GM19238 (cell line): ENCODE results near the gene CACNA1C.
"Not testable (repeated sequence)": the region's sequence is repeated elsewhere in the genome, so short reads cannot be mapped to it uniquely, and the experiment has no call there.

Experiments
- DNase-seq: peaks from one replicate; pipeline ENCODE4 v3.0.0; 2011; ENCODE audit warnings: low spot score; ENCODE audit not compliant: insufficient read length

Gene CACNA1C

DNA sequence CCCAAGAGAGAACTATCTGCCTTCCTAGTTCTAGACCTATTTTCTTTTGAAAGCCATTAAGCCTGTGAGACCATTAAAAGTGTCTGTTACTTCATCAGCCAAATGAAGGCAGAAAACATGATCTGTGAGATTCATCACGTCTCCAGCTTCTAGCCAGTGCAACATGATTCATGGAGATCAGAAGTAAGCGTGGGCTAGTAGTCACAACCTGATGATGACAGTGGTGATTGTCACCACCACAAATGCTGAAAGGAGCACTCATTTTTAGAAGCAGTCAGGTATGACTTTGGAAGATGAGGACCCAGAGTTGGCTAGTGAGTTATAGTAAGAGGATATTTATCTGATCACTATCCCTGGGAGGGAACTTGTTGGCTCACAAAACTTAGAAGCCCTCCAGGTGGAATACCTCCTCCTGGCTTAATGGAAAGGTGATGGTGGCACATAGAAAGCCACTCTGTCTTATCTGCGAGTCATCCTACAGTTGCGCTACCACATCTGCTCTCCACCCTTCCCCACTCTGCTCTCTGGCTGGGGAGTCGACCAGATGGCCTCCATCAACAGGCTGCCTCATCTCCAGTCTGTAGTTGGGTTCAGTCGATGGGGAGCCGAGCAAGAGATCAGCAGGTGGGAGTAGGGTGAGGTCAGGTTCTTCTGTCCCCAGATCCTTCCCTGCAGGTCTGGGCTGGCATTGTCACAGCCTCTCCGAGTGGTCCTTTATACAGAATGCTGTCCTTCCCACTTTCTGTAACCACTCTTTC, 424.4 kb downstream of the CACNA1C start:
- DNase-seq = no peak

DNA sequence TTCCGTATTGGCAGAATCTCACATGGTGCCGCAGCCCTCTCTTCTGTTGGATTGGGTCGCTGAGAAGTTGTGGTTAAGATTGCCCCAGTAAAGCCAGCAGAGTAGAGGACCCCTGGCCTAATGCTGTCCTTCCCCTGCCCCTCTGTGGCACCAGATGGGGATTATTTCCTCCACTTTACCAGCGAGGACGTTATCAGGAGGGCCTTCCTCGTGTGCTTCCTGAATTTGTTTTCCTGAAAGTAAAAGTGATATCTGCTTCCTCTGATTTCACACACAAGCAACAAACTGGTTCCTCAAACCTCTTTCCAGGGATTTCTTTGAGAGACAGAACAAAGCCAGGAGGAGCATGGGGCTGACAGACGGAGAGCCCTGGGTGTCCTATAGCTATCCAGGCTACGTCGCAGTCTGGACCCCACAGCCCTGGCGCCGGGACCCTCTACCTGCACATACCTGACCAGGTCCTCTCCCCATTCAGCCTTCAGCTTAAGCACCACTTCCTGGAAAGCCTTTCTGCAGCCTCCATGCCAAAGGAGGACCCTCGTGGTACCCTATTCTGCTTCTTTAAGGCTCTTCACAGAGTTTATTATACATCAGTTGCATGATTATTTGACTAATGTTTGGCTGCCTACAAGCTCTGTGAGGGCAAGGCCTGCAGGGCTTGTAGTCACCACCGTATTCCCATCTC, 427.2 kb downstream of the CACNA1C start:
- no peak for DNase-seq

DNA sequence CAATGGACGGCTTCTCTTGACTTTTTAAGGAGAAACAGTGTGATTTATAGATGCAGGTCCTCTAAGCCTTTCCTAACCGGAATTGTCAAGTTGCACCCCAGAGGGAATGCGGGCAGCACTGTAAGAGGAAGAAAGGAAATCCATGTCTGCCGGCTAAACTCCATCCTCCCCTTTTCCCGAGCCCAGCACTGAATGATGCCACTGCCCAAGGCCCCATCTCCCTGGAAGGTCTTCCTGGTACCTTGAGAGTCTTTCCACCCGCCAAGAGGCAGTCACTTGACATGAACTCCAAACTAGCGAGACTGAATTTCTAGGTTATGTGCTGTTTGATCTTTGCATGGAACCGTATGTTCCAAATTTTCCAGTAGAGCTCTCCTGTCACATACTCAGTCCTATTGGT, 428.6 kb downstream of the CACNA1C start:
- DNase-seq = no peak

DNA sequence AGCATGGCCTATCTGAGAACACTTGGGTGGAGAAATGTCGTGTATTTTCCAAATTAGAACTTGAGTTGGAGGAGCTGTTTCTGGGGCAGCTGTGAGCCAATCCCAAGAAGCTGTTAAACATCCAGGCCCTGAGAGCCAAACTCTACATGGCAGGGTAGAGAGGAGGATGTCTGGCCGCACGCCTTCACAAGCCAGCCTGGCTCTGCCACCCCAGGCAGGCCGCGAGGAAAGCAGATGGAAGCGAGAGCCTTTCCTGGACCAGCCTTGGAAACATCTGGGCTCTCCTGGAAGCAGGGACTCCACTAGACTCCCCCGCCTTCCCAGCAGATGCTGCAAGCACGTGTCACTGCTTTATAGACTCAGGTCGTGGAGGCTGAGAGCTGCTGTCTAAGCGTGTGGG, 429.2 kb downstream of the CACNA1C start:
- no peak for DNase-seq

DNA sequence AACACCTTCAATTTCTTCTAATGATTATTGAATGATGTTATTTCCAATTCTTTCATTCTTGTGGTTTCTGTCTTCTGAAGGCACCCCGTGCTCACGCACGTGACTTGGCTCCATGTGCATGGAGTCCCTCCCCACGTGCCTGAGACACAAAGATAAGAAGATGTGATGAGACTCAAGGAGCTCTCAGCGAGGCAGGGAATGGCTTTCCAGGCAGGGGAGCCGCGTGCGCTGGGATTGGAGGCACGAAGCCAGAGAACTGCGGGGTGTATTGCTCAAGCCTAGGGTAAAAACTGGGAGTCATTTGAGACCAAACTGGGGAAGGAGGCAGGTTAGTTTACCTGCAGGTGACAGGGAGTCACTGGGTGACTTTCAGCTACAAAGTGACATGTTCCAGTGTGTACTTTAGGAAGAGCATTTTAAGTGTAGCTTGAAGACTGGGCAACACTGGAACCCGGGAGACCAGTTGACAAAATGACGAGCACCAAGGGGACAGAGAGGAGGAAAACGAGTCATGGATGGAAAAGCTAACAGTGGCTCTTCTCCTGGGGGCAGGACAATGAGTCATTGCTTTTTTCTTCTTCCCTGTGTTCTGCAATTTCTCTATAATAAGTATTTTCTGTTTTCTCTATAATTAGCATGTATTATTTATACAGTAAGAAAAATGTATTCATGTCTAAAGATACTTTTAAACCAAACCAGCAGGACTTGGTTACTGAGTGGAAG, 430.3 kb downstream of the CACNA1C start:
- no peak for DNase-seq

DNA sequence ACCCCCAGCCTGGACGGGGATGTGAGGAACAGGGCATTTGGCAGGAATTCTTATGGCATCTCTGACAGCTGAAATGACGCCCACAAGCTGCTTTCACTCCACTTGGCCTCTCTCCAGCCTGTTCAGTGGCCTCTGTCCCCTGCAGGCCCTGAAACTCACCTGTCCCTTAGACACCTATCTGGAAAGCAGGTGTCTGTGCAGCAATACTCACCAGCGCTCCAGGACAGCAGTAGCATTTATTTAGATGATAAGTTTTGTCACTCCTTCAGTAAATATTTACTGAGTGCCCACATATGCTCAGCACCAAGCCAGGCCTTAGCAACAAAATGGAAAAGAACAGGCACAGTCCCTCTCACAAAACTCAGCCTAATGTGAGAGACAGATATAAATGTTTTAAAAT, 430.9 kb downstream of the CACNA1C start:
- DNase-seq = no peak

DNA sequence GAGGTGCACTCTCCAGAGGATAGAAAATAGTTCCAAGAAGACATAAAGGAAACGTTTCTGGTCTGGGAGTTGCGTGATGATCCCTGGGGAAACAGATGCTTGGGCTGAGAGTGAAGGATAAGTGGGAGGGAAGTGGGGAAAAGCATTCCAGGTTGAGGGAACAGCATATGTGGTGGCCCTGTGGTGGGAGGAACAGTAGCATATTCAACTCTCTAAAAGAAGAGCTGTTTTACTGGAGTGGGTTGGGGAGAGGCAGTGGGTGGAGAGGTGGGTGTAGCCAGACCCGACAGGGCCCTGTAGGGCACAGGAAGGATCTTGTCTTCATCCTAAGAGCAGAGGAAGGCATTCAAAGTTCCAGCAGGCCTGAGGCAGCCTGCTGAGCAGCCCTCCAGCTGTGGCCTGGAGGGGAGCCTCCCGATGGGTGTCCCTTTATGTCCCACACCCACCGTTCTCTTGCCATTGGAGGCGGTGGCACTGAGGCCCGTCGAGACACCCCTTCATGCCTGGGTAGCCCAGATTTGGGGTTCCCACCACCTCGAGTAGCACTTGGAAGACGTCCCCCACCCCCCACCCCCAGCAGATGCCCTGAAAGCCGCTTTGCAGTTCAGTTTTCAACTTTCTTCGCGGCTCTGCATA, 431.5 kb downstream of the CACNA1C start:
- DNase-seq = no peak

DNA sequence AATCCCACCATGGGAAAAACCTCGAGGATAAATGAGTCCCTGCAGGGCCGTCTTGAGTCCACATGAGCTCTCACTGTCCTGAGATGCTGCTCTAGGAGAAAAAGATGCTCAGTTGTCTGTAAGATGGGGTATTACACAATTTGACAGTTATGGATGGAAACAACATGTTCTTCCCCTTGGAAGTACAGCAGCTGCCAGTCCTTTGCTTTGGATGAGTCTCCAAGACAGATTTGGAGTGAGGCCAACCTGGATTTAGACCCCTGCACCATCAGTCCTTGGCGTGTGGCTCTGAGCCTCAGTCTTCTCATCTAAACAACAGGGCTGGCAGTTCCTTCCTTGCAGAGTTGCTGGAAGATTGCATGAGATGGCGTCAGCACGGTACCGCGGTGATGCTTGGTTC, 432.9 kb downstream of the CACNA1C start:
- DNase-seq = no peak

DNA sequence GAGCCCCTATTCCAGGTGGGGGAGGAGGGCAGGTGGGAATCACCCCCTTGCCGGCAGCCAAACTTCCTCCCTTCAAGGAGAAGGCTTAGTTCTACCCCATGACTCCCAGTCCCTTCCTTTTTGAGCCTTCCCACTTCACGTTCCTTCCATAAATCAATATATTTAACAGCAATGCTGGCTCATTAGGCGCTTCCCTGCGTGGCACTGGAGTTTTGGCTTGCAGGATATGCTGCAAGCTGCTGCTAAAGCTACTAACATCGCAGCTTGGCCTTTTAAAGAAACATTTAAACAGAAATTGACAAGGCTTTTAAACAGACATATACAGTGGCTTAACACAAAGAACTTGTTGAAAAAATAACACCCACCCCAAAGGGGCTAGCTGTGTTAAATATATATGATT, 434.0 kb downstream of the CACNA1C start:
- no peak for DNase-seq

DNA sequence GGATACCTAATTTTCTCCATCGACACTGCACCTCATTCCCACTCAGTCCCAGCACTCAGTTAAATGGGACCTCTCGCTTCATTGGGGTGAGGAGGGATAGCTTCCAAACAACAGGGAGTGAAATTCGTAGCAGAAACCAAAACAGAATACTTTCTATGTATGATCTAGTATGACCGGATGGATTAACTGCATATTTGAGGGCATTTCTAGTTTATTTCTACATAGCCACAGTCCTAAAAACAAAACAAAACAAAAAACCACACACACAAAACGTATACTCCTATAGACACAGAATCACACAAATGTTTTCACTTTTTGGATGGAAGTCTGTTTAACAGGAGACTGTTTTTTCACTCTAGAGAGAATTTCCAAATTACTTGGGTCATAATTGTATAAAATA, 434.5 kb downstream of the CACNA1C start:
- no peak for DNase-seq

DNA sequence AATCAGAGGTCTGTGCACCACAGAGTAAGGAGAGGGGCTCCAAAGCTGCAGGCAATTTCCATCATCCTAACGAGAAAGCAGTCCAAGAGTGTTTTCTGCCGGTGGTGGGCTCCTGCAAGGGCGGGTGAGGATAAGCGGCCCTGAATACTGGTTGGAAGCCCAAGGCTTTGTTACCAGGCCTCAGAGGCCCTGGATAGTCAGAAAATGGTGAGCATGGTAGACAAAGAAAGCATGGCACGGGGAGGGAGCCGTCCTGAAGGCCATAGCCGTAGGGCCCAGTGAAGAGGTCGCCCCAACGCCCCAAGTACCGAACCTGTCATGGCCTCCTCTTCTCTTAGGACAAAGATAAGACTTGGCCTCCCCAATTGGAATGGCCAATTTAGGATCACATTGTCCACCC, 435.3 kb downstream of the CACNA1C start:
- DNase-seq = no peak

DNA sequence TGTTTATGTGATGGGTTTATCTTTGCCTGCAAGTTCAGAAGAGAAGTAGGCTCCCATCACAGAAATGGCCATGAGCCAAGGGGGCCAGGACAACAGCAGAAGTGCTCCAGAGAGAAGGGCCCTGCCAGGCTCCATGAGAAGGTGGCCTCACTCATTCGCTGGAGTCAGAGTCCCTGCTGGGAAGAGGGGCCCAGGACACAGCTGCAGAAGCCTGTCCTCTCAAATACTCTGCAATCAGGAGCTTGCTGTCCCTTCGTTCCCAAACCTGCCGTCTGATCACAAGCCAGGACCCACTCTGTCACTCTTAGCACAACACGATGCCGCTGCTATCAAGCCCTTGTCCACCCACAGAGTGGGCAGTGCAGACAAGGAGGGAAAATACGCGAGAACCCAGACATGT, 435.8 kb downstream of the CACNA1C start:
- DNase-seq = no peak

DNA sequence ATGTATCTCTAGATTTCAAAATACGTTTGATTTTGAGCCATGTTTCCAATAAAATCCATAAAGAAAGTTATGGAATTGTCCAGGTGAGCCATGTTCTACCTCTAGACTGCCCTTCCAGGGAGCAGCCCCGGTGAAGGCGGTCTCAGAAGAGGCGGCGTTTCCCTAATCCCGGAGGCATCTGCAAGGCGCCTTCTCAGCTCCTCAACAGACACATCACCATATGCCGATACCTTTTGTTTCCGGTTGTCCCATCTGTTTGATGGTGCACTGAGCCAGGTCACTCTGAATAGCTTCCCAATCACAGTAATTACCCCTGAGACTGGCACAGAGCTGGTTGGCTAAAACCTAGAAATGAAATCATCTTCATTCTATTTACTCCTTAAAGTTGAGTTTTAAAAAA, 436.5 kb downstream of the CACNA1C start:
- DNase-seq = no peak

DNA sequence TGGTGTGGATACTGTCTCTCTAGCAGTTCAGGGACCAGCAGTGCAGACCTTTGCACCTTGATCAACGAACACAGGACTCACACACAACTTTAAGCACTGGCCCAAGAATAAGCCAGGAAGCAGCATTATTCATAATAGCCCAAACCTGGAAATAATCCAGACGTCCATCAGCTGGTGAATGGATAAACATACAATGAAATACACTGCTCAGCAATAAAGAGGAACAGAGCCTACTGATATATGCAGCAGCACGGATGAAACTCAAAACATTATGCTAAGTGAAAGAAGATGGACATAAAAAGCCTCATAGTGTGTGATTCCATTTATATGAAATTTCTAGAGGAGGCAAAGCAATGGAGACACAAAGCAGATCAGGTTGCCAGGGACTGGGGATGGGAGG, 438.0 kb downstream of the CACNA1C start:
- DNase-seq = no peak

DNA sequence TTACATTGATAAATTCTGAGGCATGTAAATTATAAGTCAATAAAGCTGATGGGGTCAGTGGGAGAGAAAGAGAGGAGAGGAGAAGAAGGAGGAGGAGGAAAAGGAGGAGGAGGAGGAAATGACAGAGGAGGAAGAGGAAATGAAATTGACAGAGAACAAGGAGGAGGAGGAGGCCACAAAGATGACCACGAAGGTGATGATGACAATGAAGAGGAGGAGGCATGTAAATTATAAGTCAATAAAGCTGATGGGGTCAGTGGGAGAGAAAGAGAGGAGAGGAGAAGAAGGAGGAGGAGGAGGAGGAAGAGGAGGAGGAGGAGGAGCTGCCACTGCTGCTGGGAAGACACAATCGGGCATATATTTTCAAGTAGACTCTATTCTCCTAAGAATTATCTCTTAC, 438.6 kb downstream of the CACNA1C start:
- DNase-seq = not testable (repeated sequence)

DNA sequence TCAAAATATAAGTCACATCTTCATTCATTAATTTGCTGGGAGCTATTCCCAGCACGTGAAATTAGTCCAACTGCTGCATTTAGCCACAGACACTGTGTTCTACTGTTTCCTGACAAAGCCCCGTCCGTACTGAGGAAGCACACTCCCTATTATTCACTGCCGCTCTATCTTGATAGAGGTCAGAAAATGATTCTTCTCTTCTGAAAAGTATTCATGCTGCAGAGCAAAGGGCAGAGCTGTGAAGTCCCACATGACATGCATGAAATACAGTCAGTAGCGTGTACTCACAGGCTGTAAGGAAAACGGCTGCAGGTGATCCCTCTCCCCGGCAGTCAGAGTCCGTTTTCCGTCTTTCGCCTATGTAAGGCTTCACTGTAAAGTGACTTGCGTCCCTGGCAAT, 439.4 kb downstream of the CACNA1C start:
- no peak for DNase-seq

DNA sequence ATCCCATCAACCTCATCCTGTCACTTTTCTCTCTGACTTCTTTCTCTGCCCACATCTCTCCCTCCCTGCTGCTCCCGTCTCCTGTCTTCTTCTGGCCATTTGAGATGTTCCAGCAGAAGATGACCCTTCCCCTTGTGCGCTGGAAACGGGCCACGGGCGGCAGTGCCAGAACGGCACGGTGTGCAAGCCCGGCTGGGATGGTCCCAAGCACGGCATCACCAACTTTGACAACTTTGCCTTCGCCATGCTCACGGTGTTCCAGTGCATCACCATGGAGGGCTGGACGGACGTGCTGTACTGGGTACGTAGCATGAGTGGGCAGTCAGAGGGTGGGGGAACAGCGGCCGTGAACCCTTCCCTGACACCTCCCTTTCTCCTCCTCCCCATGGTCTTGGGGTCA, 440.3 kb downstream of the CACNA1C start:
- no peak for DNase-seq

DNA sequence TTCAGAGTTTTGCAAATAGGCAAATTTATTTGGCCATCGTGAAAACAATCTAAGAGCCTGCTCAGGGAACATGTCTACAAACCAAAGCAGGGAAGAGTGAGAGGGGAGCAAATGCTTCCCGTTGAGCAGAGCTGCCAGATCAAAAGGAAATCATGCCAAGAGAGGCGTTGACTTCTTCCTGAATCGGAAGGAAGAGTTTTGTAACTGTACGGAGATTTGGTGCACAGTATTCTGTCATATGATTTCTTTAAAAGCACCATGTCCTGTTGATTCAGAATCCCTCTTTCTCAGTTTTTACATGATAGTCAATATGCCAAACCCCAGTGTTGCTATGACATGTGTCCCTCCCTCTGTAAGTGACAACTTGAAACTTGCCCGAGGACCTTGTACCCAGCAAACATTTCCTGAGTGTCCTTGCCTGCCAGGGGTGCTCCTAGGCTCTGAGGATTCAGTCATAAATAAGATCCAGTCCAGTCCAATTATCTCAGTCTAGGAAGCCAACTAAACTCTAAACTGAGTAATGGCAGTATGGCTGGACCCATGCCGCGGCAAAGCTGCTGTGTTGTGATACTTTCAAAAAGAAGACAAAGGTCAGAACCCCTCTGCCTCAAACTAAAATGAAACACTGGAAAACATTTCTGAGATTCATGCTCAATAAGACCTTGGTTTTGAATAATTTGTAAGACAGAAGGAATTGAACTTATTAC, 441.9 kb downstream of the CACNA1C start:
- DNase-seq = no peak

DNA sequence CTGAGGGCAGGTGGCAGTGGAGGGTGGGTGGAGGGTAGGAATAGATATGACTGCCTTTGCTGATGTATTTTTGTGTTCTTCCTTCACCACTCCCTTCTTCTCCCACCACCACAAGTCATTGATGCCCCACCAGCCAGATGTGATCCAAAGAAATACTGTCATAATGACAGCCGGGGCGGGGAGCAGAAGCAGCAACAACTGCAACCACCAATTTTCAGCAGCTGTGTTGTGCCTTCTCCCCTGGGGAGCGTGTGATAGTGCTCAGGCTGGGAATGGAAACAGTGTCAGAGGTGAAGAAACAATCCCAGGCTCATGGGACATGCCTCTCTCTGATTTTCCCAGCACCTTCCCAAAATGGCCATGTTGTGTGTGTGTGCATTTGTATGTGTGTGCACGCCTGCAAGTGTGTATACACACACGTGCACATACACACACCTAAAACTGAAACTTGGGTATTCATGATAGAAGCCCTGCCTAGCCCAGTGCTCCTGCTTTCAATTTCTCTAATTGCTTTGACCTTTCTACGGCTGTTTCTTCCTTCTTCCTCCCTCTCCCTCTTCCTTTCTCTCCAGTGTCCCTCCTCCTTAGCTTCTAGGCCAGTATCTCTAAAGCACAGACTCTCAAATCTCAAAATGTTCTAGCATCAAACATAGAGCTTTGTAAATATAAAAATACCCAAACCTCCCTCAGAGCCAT, 442.8 kb downstream of the CACNA1C start:
- DNase-seq = no peak

DNA sequence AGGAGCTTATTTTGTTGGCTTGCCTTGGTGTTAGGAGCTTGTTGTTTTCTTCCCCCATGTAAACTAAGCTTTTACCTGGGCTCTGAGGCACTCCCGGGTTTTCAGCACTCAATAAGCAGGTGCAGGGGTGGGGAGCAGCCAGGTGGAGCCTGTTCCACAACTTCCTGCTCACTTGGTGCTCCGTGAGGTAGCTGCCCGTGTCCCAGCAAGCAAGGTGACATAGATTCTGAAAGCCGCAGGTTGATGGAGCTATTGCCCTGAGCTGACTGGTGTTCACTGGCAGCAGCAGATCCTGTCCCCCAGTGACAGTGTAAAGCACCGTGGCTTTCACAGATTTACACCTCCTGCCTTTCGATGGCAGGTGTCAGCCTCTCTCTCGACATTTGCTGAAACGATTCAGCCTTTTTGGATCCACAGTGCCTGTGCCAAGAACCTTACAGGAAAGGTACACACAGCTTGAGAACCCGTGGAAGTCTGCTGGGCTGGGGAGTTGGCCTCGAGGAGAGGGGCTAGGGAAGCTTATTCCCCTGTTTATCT, 446.2 kb downstream of the CACNA1C start:
- no peak for DNase-seq
